ENCODE measurements around the gene MYCT1. TPM values are rescaled to one million over a fixed set of nuclear protein-coding genes. Genes with fewer than 3 reads are reported as not detected.

MYCT1 gene
- total RNA-seq, 1 experiment from 2014 or later: 0.17 TPM

DNA sequence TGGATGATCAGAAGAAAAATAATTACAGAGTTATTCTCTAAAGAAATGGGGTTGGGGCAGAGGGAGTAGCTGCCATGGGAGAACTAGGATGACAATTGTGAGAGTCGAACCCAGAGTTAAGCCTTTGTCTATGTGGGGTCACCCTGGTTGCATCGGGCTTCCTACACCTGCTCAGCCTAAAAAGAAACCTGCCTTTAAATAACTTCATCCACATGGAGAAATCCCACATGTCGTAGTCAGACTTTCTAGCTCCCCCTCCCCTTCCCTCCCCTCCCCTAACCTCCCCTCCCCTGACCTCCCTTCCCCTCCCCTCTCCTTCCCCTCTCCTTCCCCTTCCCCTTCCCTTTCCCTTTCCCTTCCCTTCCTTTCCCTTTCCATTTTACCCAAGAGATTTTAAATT is 67.6 kb downstream of the MYCT1 start:
- Mint-ChIP-seq H3K4me1 (no peaks in the 10 kb centered on the region), H3K36me3 (ENCODE audit: insufficient read depth in 1 of 3, low read depth in 3 of 3) (no peaks in the 10 kb centered on the region), H3K27ac (no peak overlapping the region), H3K4me3 (no peak overlapping the region), H3K9me3 (no peaks in the 10 kb centered on the region), H3K27me3 (ENCODE audit: low read depth) (no peaks in the 10 kb centered on the region)
- Histone ChIP-seq H3K79me1 (ENCODE audit: insufficient read depth, low read depth, low read length, poor library complexity, severe bottlenecking) (no peaks in the 10 kb centered on the region), H2BK5ac (ENCODE audit: insufficient read length, low read length) (no peak overlapping the region), H2BK12ac (ENCODE audit: insufficient read length, low read depth, low read length) (no peak overlapping the region), H2BK15ac (ENCODE audit: low read depth, low read length) (no peak overlapping the region), H3K27me3 (ENCODE audit: insufficient read depth, low read length) (no peaks in the 10 kb centered on the region; the same call in 1 of the 2 replicates), H3K56ac (ENCODE audit: insufficient read length, low read depth, low read length) (no peak overlapping the region), H2AFZ (ENCODE audit: low read length) (no peak overlapping the region), H3T11ph (ENCODE audit: low read length) (no peak overlapping the region), H3K23ac (ENCODE audit: insufficient read length, low read depth, low read length) (no peak overlapping the region), H2AK5ac (ENCODE audit: insufficient read length, low read length) (no peak overlapping the region), H3K79me2 (ENCODE audit: insufficient read depth, low read length) (no peaks in the 10 kb centered on the region), H3K27ac (ENCODE audit: insufficient read length, low read depth, low read length) (no peak overlapping the region), H3K9ac (ENCODE audit: extremely low read depth, insufficient read length, low read length) (no peak overlapping the region), H3K4me2 (ENCODE audit: insufficient read depth, insufficient read length, low read length) (no peak overlapping the region), H2BK120ac (ENCODE audit: low read depth, low read length, poor library complexity, severe bottlenecking) (no peak overlapping the region), H3K9me3 (ENCODE audit: control insufficient read depth, low read depth, low read length) (no peaks in the 10 kb centered on the region), H4K5ac (ENCODE audit: insufficient read length, low read depth, low read length) (no peak overlapping the region), H4K8ac (replicated peaks; ENCODE audit: insufficient read length, low read depth, low read length) (no peak overlapping the region), H2BK20ac (ENCODE audit: low read depth, low read length, poor library complexity, severe bottlenecking) (no peak overlapping the region), H3K4ac (ENCODE audit: low read depth, low read length) (no peak overlapping the region), H4K91ac (ENCODE audit: insufficient read length, low read depth, low read length) (no peak overlapping the region), H3K14ac (ENCODE audit: insufficient read depth, low read length) (no peak overlapping the region), H3K23me2 (ENCODE audit: insufficient read length, low read depth, low read length, poor library complexity, severe bottlenecking) (no peaks in the 10 kb centered on the region), H4K20me1 (ENCODE audit: control insufficient read depth, insufficient read depth, insufficient read length) (no peaks in the 10 kb centered on the region), H3K18ac (ENCODE audit: insufficient read length, low read depth, low read length) (no peak overlapping the region), H3K4me1 (ENCODE audit: insufficient read depth, low read length) (no peaks in the 10 kb centered on the region)
- TF ChIP-seq, protein P1, sequence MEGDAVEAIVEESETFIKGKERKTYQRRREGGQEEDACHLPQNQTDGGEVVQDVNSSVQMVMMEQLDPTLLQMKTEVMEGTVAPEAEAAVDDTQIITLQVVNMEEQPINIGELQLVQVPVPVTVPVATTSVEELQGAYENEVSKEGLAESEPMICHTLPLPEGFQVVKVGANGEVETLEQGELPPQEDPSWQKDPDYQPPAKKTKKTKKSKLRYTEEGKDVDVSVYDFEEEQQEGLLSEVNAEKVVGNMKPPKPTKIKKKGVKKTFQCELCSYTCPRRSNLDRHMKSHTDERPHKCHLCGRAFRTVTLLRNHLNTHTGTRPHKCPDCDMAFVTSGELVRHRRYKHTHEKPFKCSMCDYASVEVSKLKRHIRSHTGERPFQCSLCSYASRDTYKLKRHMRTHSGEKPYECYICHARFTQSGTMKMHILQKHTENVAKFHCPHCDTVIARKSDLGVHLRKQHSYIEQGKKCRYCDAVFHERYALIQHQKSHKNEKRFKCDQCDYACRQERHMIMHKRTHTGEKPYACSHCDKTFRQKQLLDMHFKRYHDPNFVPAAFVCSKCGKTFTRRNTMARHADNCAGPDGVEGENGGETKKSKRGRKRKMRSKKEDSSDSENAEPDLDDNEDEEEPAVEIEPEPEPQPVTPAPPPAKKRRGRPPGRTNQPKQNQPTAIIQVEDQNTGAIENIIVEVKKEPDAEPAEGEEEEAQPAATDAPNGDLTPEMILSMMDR (conservative IDR thresholded peaks at IDR 0.05): no peak
- no peak for DNase-seq
- no CpG with 5 or more reads among the region's 3 CpGs for WGBS (ENCODE audit: extremely low coverage, insufficient read length, low lambda C conversion rate)
